ENCODE results near the gene SNX5. TPM values are rescaled to one million over a fixed set of nuclear protein-coding genes. Genes with fewer than 3 reads are reported as not detected.

The SNX5 gene
- total and polyA plus RNA-seq, 4 experiments from 2014 or later: 81.5 to 96.5 (median 88.9) TPM

GRCh38 chr20:17992224-17992637 is 23.6 kb upstream of the SNX5 start:
- CTCF ChIA-PET (ENCODE audit: partially characterized antibody): interaction anchor here (0.7 to 5.7 kb wide), 3 partner anchors 26 to 94 kb away, joined by 4 to 44 read pairs (median 5); partner anchors contain the start of gene SNX5
- no peak overlapping the region for H3K27ac ChIP-seq (ENCODE audit: low read depth, low read length)

GRCh38 chr20:17990278-17990972 is 21.8 kb upstream of the SNX5 start:
- no peaks in the 10 kb centered on the region for H3K9me3 ChIP-seq (ENCODE audit: control insufficient read depth in 1 of 2, low read length in 2 of 2)
- H3K36me3 ChIP-seq (ENCODE audit: insufficient read depth, low read length): no peaks in the 10 kb centered on the region
- Mint-ChIP-seq H3K9me3 (peaks cover 0 to 2% (median 0%) of the 10 kb centered on the region in 8 donors), H3K27me3 (no peaks in the 10 kb centered on the region), H3K27ac (no peak overlapping the region), H3K4me3 (no peak overlapping the region), H3K4me1 (peaks cover 15 to 33% (median 25%) of the 10 kb centered on the region in 4 donors), H3K36me3 (peaks cover 15 to 16% of the 10 kb centered on the region in 2 donors)
- no peak for DNase-seq
- no peak overlapping the region for H3K4me3 ChIP-seq (ENCODE audit: low read length in 2 of 2)
- ChIA-PET POLR2A (ENCODE audit: partially characterized antibody) (no interaction called here), CTCF (ENCODE audit: partially characterized antibody) (no interaction called here)
- no peak overlapping the region for H3K27ac ChIP-seq (ENCODE audit: low read depth, low read length)
- peaks cover 28% of the 10 kb centered on the region for H3K4me1 ChIP-seq (ENCODE audit: insufficient read depth, low read length)
- intact Hi-C loops (cut with micrococcal nuclease): no loop called here
- no peaks in the 10 kb centered on the region for H3K27me3 ChIP-seq (ENCODE audit: insufficient read depth, low read length)

More at GRCh38 chr20:17992224-17992637, 23.6 kb upstream of the SNX5 start:
- no peaks in the 10 kb centered on the region for H3K27me3 Mint-ChIP-seq
- Histone ChIP-seq H3K9me3 (ENCODE audit: control insufficient read depth in 1 of 2, low read length in 2 of 2) (no peaks in the 10 kb centered on the region), H3K36me3 (ENCODE audit: insufficient read depth, low read length) (no peaks in the 10 kb centered on the region), H3K4me1 (ENCODE audit: insufficient read depth, low read length) (peaks cover 31% of the 10 kb centered on the region), H3K4me3 (ENCODE audit: low read length in 2 of 2) (no peak overlapping the region), H3K27me3 (ENCODE audit: insufficient read depth, low read length) (no peaks in the 10 kb centered on the region)
- DNase-seq: no peak
- H3K27ac Mint-ChIP-seq: peak overlapping the region in 6 of 7 donors; percentile 23 to 83 (median 64)
- POLR2A ChIA-PET (ENCODE audit: partially characterized antibody): no interaction called here
- H3K4me1 Mint-ChIP-seq: peaks cover 20 to 42% (median 30%) of the 10 kb centered on the region in 4 donors
- peaks cover 15 to 16% of the 10 kb centered on the region in 2 donors for H3K36me3 Mint-ChIP-seq
- intact Hi-C loops (cut with micrococcal nuclease): no loop called here
- H3K9me3 Mint-ChIP-seq: peaks cover 0 to 2% (median 0%) of the 10 kb centered on the region in 8 donors
- peak overlapping the region in 2 of 8 donors; percentile 15 to 50 for H3K4me3 Mint-ChIP-seq

GRCh38 chr20:17987988-17988387 is 19.4 kb upstream of the SNX5 start:
- peaks cover 15 to 18% of the 10 kb centered on the region in 2 donors for H3K36me3 Mint-ChIP-seq
- H3K27me3 Mint-ChIP-seq: no peaks in the 10 kb centered on the region
- intact Hi-C loops (cut with micrococcal nuclease): no loop called here
- POLR2A ChIA-PET (ENCODE audit: partially characterized antibody): interaction anchor here (1.0 to 1.8 kb wide), 2 partner anchors 18 to 20 kb away, joined by 4 to 8 read pairs; partner anchors contain the start of gene SNX5
- CTCF ChIA-PET (ENCODE audit: partially characterized antibody): interaction anchor here (0.7 to 2.0 kb wide), 5 partner anchors 11 to 459 kb away, joined by 3 to 4 read pairs (median 4); no protein-coding TSS in a partner anchor
- Histone ChIP-seq H3K4me3 (ENCODE audit: low read length in 2 of 2) (no peak overlapping the region), H3K9me3 (ENCODE audit: control insufficient read depth in 1 of 2, low read length in 2 of 2) (no peaks in the 10 kb centered on the region), H3K27ac (ENCODE audit: low read depth, low read length) (no peak overlapping the region), H3K27me3 (ENCODE audit: insufficient read depth, low read length) (no peaks in the 10 kb centered on the region), H3K36me3 (ENCODE audit: insufficient read depth, low read length) (no peaks in the 10 kb centered on the region), H3K4me1 (ENCODE audit: insufficient read depth, low read length) (peaks cover 24% of the 10 kb centered on the region)
- peaks cover 13 to 26% (median 21%) of the 10 kb centered on the region in 4 donors for H3K4me1 Mint-ChIP-seq
- H3K27ac Mint-ChIP-seq: peak overlapping the region in 4 of 7 donors; percentile 9 to 72 (median 52)
- peak in 4 of 5 donors; percentile 36 to 50 (median 41) for DNase-seq
- H3K9me3 Mint-ChIP-seq: no peaks in the 10 kb centered on the region
- H3K4me3 Mint-ChIP-seq: peak overlapping the region in 4 of 8 donors; percentile 8 to 61 (median 22)

- H3K36me3 Mint-ChIP-seq: peaks cover 16 to 20% of the 10 kb centered on the region in 2 donors
- H3K9me3 ChIP-seq (ENCODE audit: control insufficient read depth in 1 of 2, low read length in 2 of 2): no peaks in the 10 kb centered on the region
- no peak overlapping the region for H3K27ac Mint-ChIP-seq
- peaks cover 13% of the 10 kb centered on the region for H3K4me1 ChIP-seq (ENCODE audit: insufficient read depth, low read length)
- H3K4me3 Mint-ChIP-seq: no peak overlapping the region
- no peaks in the 10 kb centered on the region for H3K9me3 Mint-ChIP-seq
- H3K36me3 ChIP-seq (ENCODE audit: insufficient read depth, low read length): no peaks in the 10 kb centered on the region
- peaks cover 10 to 16% (median 15%) of the 10 kb centered on the region in 4 donors for H3K4me1 Mint-ChIP-seq
- no peaks in the 10 kb centered on the region for H3K27me3 Mint-ChIP-seq
- no peak overlapping the region for H3K27ac ChIP-seq (ENCODE audit: low read depth, low read length)
- no peak overlapping the region for H3K4me3 ChIP-seq (ENCODE audit: low read length in 2 of 2)
- intact Hi-C loops (cut with micrococcal nuclease): no loop called here
- no peaks in the 10 kb centered on the region for H3K27me3 ChIP-seq (ENCODE audit: insufficient read depth, low read length)
- ChIA-PET CTCF (ENCODE audit: partially characterized antibody) (interaction anchor here (0.9 to 1.8 kb wide), 4 partner anchors 10 to 47 kb away, joined by 3 to 5 read pairs (median 4); no protein-coding TSS in a partner anchor), POLR2A (ENCODE audit: partially characterized antibody) (interaction anchor here (1.3 kb wide), 1 partner anchor 303 kb away, joined by 4 read pairs; no protein-coding TSS in a partner anchor)
- no peak for DNase-seq
These were observed 16.9 kb upstream of the SNX5 start for GRCh38 chr20:17985388-17986018.

GRCh38 chr20:17976305-17976704 is 7.7 kb upstream of the SNX5 start:
- Mint-ChIP-seq H3K4me3 (no peak overlapping the region), H3K36me3 (peaks cover 17 to 20% of the 10 kb centered on the region in 2 donors), H3K4me1 (peaks cover 21 to 41% (median 32%) of the 10 kb centered on the region in 4 donors), H3K27ac (no peak overlapping the region), H3K9me3 (no peaks in the 10 kb centered on the region), H3K27me3 (no peaks in the 10 kb centered on the region)
- no peak for DNase-seq
- H3K4me1 ChIP-seq (ENCODE audit: insufficient read depth, low read length): peaks cover 26% of the 10 kb centered on the region
- CTCF ChIA-PET (ENCODE audit: partially characterized antibody): interaction anchor here (0.8 to 1.5 kb wide), 2 partner anchors 18 to 20 kb away, joined by 3 read pairs; no protein-coding TSS in a partner anchor
- no peaks in the 10 kb centered on the region for H3K36me3 ChIP-seq (ENCODE audit: insufficient read depth, low read length)
- no peak overlapping the region for H3K4me3 ChIP-seq (ENCODE audit: low read length in 2 of 2)
- intact Hi-C loops (cut with micrococcal nuclease): no loop called here
- POLR2A ChIA-PET (ENCODE audit: partially characterized antibody): no interaction called here
- H3K27me3 ChIP-seq (ENCODE audit: insufficient read depth, low read length): no peaks in the 10 kb centered on the region
- H3K27ac ChIP-seq (ENCODE audit: low read depth, low read length): no peak overlapping the region
- no peaks in the 10 kb centered on the region for H3K9me3 ChIP-seq (ENCODE audit: control insufficient read depth in 1 of 2, low read length in 2 of 2)

GRCh38 chr20:17972121-17972520 is 3.5 kb upstream of the SNX5 start:
- H3K4me3 Mint-ChIP-seq: peak overlapping the region; percentile 60 to 97 (median 89)
- CTCF ChIA-PET (ENCODE audit: partially characterized antibody): interaction anchor here (1.6 to 1.9 kb wide), 2 partner anchors 10 to 290 kb away, joined by 4 to 11 read pairs; partner anchors contain the start of gene RRBP1
- peaks cover 8 to 30% of the 10 kb centered on the region in 2 donors for H3K36me3 Mint-ChIP-seq
- H3K4me1 ChIP-seq (ENCODE audit: insufficient read depth, low read length): peaks cover 45% of the 10 kb centered on the region
- POLR2A ChIA-PET (ENCODE audit: partially characterized antibody): interaction anchor here (0.8 to 1.2 kb wide), 2 partner anchors 290 to 467 kb away, joined by 3 to 4 read pairs; partner anchors contain the start of gene RRBP1
- H3K4me3 ChIP-seq (ENCODE audit: low read length in 2 of 2): no peak overlapping the region
- DNase-seq: no peak
- H3K27ac Mint-ChIP-seq: peak overlapping the region; percentile 8 to 86 (median 69)
- H3K27me3 Mint-ChIP-seq: peaks cover 0 to 1% of the 10 kb centered on the region in 2 donors
- H3K9me3 ChIP-seq (ENCODE audit: control insufficient read depth in 1 of 2, low read length in 2 of 2): no peaks in the 10 kb centered on the region
- no peaks in the 10 kb centered on the region for H3K9me3 Mint-ChIP-seq
- intact Hi-C loops (cut with micrococcal nuclease): no loop called here
- H3K4me1 Mint-ChIP-seq: peaks cover 29 to 76% (median 44%) of the 10 kb centered on the region in 4 donors
- no peaks in the 10 kb centered on the region for H3K27me3 ChIP-seq (ENCODE audit: insufficient read depth, low read length)
- H3K36me3 ChIP-seq (ENCODE audit: insufficient read depth, low read length): no peaks in the 10 kb centered on the region
- no peak overlapping the region for H3K27ac ChIP-seq (ENCODE audit: low read depth, low read length)

Data from CD4-positive, alpha-beta memory T cell (primary cell).